Ovary (tissue), 3 donors: ENCODE data around the gene RPS6KA5.

Experiments
- EP300 ChIP-seq: sonication (generic); formaldehyde crosslinking; IDR thresholded peaks from one replicate; pipeline ENCODE4 v1.6.1; 2017; ENCODE audit warnings: antibody characterized with exemption
- POLR2A ChIP-seq: fragments of 450-650 bp; IDR thresholded peaks from one replicate; pipeline ENCODE4 v1.6.1; 2017; ENCODE audit warnings: antibody characterized with exemption, mild to moderate bottlenecking, moderate library complexity
- TF ChIP-seq, protein P1 (sequence below), 3 donors: fragments of 450-650 bp in 2 of 3; fragments of 200-600 bp in 1 of 3; IDR thresholded peaks; one replicate each; pipeline versions ENCODE4 v1.5.1 to v1.8.0; 2016 to 2022; ENCODE audit warnings: antibody characterized with exemption in 3 of 3, mild to moderate bottlenecking in 1 of 3
- donor health status: DM: no; HTN: no; CAD: no.

DNA sequence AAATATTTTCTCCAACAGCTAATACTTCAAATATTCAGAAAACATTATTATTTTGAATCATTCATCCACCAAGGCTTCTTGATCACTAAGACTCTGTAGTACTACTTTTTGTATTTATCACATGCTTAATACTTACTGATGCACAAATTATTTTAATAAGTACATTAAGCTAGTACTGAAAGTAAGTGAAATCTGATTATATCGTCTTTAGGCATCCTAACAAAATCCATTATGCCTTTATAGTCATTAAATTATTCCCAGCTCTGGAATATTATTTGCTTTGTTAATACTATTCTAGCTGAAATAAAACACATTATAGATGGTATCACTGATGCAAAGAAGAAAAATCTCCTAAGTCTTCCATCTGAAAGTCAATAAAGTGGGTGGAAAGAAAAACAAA lies 169.1 kb downstream of the RPS6KA5 start:
- TF ChIP-seq POLR2A (no peak), EP300 (no peak)
- TF ChIP-seq, protein P1, sequence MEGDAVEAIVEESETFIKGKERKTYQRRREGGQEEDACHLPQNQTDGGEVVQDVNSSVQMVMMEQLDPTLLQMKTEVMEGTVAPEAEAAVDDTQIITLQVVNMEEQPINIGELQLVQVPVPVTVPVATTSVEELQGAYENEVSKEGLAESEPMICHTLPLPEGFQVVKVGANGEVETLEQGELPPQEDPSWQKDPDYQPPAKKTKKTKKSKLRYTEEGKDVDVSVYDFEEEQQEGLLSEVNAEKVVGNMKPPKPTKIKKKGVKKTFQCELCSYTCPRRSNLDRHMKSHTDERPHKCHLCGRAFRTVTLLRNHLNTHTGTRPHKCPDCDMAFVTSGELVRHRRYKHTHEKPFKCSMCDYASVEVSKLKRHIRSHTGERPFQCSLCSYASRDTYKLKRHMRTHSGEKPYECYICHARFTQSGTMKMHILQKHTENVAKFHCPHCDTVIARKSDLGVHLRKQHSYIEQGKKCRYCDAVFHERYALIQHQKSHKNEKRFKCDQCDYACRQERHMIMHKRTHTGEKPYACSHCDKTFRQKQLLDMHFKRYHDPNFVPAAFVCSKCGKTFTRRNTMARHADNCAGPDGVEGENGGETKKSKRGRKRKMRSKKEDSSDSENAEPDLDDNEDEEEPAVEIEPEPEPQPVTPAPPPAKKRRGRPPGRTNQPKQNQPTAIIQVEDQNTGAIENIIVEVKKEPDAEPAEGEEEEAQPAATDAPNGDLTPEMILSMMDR (IDR thresholded peaks at IDR 0.05), result no peak
